ENCODE data around the gene NCR3LG1.

GRCh38 chr11:17415523-17416104 lies 64.0 kb downstream of the NCR3LG1 start:
- TF ChIP-seq, protein P1, sequence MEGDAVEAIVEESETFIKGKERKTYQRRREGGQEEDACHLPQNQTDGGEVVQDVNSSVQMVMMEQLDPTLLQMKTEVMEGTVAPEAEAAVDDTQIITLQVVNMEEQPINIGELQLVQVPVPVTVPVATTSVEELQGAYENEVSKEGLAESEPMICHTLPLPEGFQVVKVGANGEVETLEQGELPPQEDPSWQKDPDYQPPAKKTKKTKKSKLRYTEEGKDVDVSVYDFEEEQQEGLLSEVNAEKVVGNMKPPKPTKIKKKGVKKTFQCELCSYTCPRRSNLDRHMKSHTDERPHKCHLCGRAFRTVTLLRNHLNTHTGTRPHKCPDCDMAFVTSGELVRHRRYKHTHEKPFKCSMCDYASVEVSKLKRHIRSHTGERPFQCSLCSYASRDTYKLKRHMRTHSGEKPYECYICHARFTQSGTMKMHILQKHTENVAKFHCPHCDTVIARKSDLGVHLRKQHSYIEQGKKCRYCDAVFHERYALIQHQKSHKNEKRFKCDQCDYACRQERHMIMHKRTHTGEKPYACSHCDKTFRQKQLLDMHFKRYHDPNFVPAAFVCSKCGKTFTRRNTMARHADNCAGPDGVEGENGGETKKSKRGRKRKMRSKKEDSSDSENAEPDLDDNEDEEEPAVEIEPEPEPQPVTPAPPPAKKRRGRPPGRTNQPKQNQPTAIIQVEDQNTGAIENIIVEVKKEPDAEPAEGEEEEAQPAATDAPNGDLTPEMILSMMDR (optimal IDR thresholded peaks at IDR 0.05 in 1 of 3, IDR thresholded peaks at IDR 0.05 in 1 of 3, conservative IDR thresholded peaks at IDR 0.05 in 1 of 3; ENCODE audit: extremely low read depth in 1 of 3, insufficient read depth in 2 of 3, low read length in 3 of 3): no peak
- no peak for TF ChIP-seq EZH2 (IDR thresholded peaks at IDR 0.05; ENCODE audit: low read length)

Data from keratinocyte (primary cell).